Endothelial cell of umbilical vein (primary cell): ENCODE measurements around the gene SYMPK. TPM values are rescaled to one million over a fixed set of nuclear protein-coding genes. Genes with fewer than 3 reads are reported as not detected.
A peak's percentile ranks its signal among the peaks of the same experiment; 100 is the strongest.

Source experiments
- BruUV-seq: library from RNA; stranded (reverse); fragments of 400-500 nt; replicated peaks from 2 replicates; lab custom pipeline; 2021; lab: Mats Ljungman, UMichigan
- CTCF ChIA-PET: fragments of 300-600, 350-600 bp; sonication (Branson Sonifier 250); formaldehyde crosslinking; loops from one replicate; lab custom pipeline; 2021; ENCODE audit warnings: antibody characterized with exemption, inconsistent platforms; lab: Charles Lee
- POLR2A ChIA-PET: fragments of 300-600, 350-600 bp; sonication (Branson Sonifier 250); formaldehyde crosslinking; loops from one replicate; lab custom pipeline; 2021; ENCODE audit warnings: antibody characterized with exemption, inconsistent platforms; lab: Charles Lee
- DNase-seq: peaks from one replicate; pipeline ENCODE4 v3.0.0-alpha.2; 2011; ENCODE audit warnings: low read depth, low spot score
- FAIRE-seq: peaks from 2 replicates; lab custom pipeline; 2011; peaks lifted over from hg19 to GRCh38; lab: Jason Lieb, UNC
- H2AFZ ChIP-seq: 2 replicates; pipeline ENCODE4 v1.6.0; 2012; ENCODE audit warnings: low read depth, low read length, control low read depth, inconsistent platforms
- H3K27ac ChIP-seq: 2 replicates; pipeline ENCODE4 v1.5.1; 2011; ENCODE audit warnings: low read depth, mild to moderate bottlenecking, control low read depth, low read length, moderate library complexity; ENCODE audit not compliant: insufficient read depth
- H3K27me3 ChIP-seq, 2 experiments: 2 replicates each; pipeline versions ENCODE4 v1.6.0 to v1.6.1; 2011; ENCODE audit warnings: low read length in 2 of 2, mixed read lengths in 1 of 2; ENCODE audit not compliant: control insufficient read depth in 2 of 2, insufficient read depth in 2 of 2
- H3K36me3 ChIP-seq, 2 experiments: 2 replicates in 1 of 2; 3 replicates in 1 of 2; pipeline ENCODE4 v1.5.1; 2011; ENCODE audit warnings: low read length in 2 of 2, mild to moderate bottlenecking in 1 of 2, moderate library complexity in 1 of 2; ENCODE audit not compliant: control insufficient read depth in 2 of 2, insufficient read depth in 2 of 2; ENCODE audit errors: extremely low read depth in 1 of 2
- H3K4me1 ChIP-seq: 3 replicates; pipeline ENCODE4 v1.5.1; 2011; ENCODE audit warnings: mild to moderate bottlenecking, low read length; ENCODE audit not compliant: control insufficient read depth, insufficient read depth; ENCODE audit errors: extremely low read depth
- H3K4me2 ChIP-seq: 2 replicates; pipeline ENCODE4 v1.6.1; 2011; ENCODE audit warnings: low read length, control low read depth, mixed read lengths; ENCODE audit not compliant: insufficient read depth
- H3K4me3 ChIP-seq, 3 experiments: fragments of 200-600 bp in 1 of 3; sonication (generic), shearing (Covaris generic) in 1 of 3; replicated peaks in 1 of 3; 2 replicates each; pipeline ENCODE4 v1.5.1; 2011 to 2016; ENCODE audit warnings: control low read depth in 3 of 3, low read length in 3 of 3, mild to moderate bottlenecking in 2 of 3, inconsistent platforms in 1 of 3, low read depth in 1 of 3, moderate library complexity in 1 of 3; ENCODE audit not compliant: insufficient read depth in 1 of 3
- H3K79me2 ChIP-seq: 2 replicates; pipeline ENCODE4 v1.6.0; 2012; ENCODE audit warnings: low read length, inconsistent platforms; ENCODE audit not compliant: control insufficient read depth, insufficient read depth
- H3K9ac ChIP-seq: replicated peaks from 2 replicates; pipeline ENCODE3; 2011; ENCODE audit warnings: low read length, control low read depth; ENCODE audit not compliant: insufficient read depth; ENCODE audit errors: extremely low read depth
- H3K9me1 ChIP-seq: replicated peaks from 3 replicates; pipeline ENCODE4 v1.6.0; 2011; ENCODE audit warnings: mild to moderate bottlenecking, low read length; ENCODE audit not compliant: control insufficient read depth, insufficient read depth; ENCODE audit errors: extremely low read depth
- H3K9me3 ChIP-seq: replicated peaks from 2 replicates; pipeline ENCODE4 v1.5.1; 2012; ENCODE audit warnings: low read length, inconsistent platforms; ENCODE audit not compliant: control insufficient read depth, insufficient read depth
- H4K20me1 ChIP-seq: replicated peaks from 2 replicates; pipeline ENCODE3; 2011; ENCODE audit warnings: mild to moderate bottlenecking, low read length; ENCODE audit not compliant: control insufficient read depth, insufficient read depth; ENCODE audit errors: extremely low read depth
- EZH2 ChIP-seq: IDR thresholded peaks from 2 replicates; pipeline ENCODE4 v1.6.1; 2012; ENCODE audit warnings: borderline replicate concordance, low read depth, mild to moderate bottlenecking, moderate library complexity, low read length, inconsistent platforms; ENCODE audit not compliant: severe bottlenecking
- FOS ChIP-seq: IDR thresholded peaks from 2 replicates; pipeline ENCODE4 v1.6.1; 2011; ENCODE audit warnings: mild to moderate bottlenecking, low read length, moderate library complexity, borderline replicate concordance; ENCODE audit not compliant: insufficient read depth
- GATA2 ChIP-seq: IDR thresholded peaks from 2 replicates; pipeline ENCODE4 v1.7.0; 2011; ENCODE audit warnings: low read depth, mild to moderate bottlenecking, moderate library complexity, mixed read lengths, low read length; ENCODE audit not compliant: insufficient read length, insufficient read depth
- JUN ChIP-seq: IDR thresholded peaks from 2 replicates; pipeline ENCODE4 v1.6.1; 2011; ENCODE audit warnings: borderline replicate concordance, low read depth; ENCODE audit not compliant: insufficient read length, insufficient read depth
- MAX ChIP-seq: IDR thresholded peaks from 2 replicates; pipeline ENCODE4 v1.6.1; 2011; ENCODE audit not compliant: insufficient read depth, insufficient read length
- MYC ChIP-seq: IDR thresholded peaks from one replicate; pipeline ENCODE4 v1.6.1; 2011; ENCODE audit warnings: mild to moderate bottlenecking, low read depth, low read length
- POLR2A ChIP-seq: IDR thresholded peaks from 2 replicates; pipeline ENCODE4 v1.6.1; 2012; ENCODE audit warnings: low read depth, mild to moderate bottlenecking, control low read depth, low read length
- POLR2AphosphoS5 ChIP-seq: IDR thresholded peaks from 2 replicates; pipeline ENCODE4 v1.6.1; 2012; ENCODE audit warnings: low read depth, mild to moderate bottlenecking, control low read depth, low read length, moderate library complexity; ENCODE audit not compliant: insufficient read depth
- dilution Hi-C: fragments of 300-500 bp; cut with MboI; formaldehyde crosslinking; loops from one replicate; pipeline ENCODE4 v1.15.0; 2019; ENCODE audit warnings: low sequenced_read_pairs; ENCODE audit not compliant: extremely low pct_ligation_motif_present
- intact Hi-C: fragments of 100-400 bp; cut with micrococcal nuclease; formaldehyde crosslinking; loops from one replicate; pipeline ENCODE4 v1.10.0; 2022
- polyA plus RNA-seq, 4 experiments: library from polyadenylated mRNA; depleted of rRNA in 3 of 4; stranded (reverse) in 3 of 4; unstranded in 1 of 4; fragments of >200 nt; gene quantifications; 2 replicates each; pipeline versions ENCODE4 v1.2.1 to v1.2.3, GENCODE V29; 2011 to 2012; ENCODE audit warnings: missing spikeins in 1 of 4
- total RNA-seq: library from RNA; stranded (reverse); gene quantifications from 2 replicates; pipeline ENCODE4 v1.2.3, GENCODE V29; 2021
- TF ChIP-seq, protein P1 (sequence below), 2 donors: IDR thresholded peaks; 1 replicate in 1 of 2; 2 replicates in 1 of 2; pipeline ENCODE4 v1.5.1; 2011; ENCODE audit warnings: low read length in 2 of 2, mild to moderate bottlenecking in 2 of 2, moderate library complexity in 2 of 2, control low read depth in 1 of 2, inconsistent platforms in 1 of 2, low read depth in 1 of 2; ENCODE audit not compliant: insufficient read depth in 1 of 2; ENCODE audit errors: extremely low read depth in 1 of 2

SYMPK gene
- total and polyA plus RNA-seq, 2 donors (not counting 3 experiments of a cell fraction or from before 2014, with no cell fraction given): 89.8 to 95.7 TPM

- peaks cover 3% of the 10 kb centered on the region for H3K79me2 ChIP-seq
- H3K4me2 ChIP-seq: peak overlapping the region; percentile 66
- no peaks in the 10 kb centered on the region for H3K27me3 ChIP-seq
- H2AFZ ChIP-seq: no peak overlapping the region
- no TSS peak for BruUV-seq
- no peaks in the 10 kb centered on the region for H4K20me1 ChIP-seq
- ChIA-PET POLR2A (no interaction called here), CTCF (interaction anchor here (1.1 to 3.3 kb wide), 4 partner anchors 21 to 131 kb away, joined by 3 to 21 read pairs (median 6); partner anchors contain the start of genes FOXA3 and SYMPK)
- peak overlapping the region; percentile 81 for H3K9ac ChIP-seq
- no peaks in the 10 kb centered on the region for H3K9me3 ChIP-seq
- no peak for TF ChIP-seq MYC
- no peak for TF ChIP-seq POLR2AphosphoS5
- no peak for TF ChIP-seq EZH2
- TF ChIP-seq FOS: no peak
- no peak for TF ChIP-seq JUN
- no peak for TF ChIP-seq GATA2
- no peak for TF ChIP-seq MAX
- TF ChIP-seq POLR2A: no peak
- TF ChIP-seq, protein P1, sequence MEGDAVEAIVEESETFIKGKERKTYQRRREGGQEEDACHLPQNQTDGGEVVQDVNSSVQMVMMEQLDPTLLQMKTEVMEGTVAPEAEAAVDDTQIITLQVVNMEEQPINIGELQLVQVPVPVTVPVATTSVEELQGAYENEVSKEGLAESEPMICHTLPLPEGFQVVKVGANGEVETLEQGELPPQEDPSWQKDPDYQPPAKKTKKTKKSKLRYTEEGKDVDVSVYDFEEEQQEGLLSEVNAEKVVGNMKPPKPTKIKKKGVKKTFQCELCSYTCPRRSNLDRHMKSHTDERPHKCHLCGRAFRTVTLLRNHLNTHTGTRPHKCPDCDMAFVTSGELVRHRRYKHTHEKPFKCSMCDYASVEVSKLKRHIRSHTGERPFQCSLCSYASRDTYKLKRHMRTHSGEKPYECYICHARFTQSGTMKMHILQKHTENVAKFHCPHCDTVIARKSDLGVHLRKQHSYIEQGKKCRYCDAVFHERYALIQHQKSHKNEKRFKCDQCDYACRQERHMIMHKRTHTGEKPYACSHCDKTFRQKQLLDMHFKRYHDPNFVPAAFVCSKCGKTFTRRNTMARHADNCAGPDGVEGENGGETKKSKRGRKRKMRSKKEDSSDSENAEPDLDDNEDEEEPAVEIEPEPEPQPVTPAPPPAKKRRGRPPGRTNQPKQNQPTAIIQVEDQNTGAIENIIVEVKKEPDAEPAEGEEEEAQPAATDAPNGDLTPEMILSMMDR (IDR thresholded peaks at IDR 0.05; ENCODE audit: extremely low read depth in 1 of 2, insufficient read depth in 1 of 2, low read depth in 1 of 2, low read length in 2 of 2): no peak
- no peaks in the 10 kb centered on the region for H3K36me3 ChIP-seq
- dilution Hi-C loops (no loop called here), intact Hi-C loops (no loop called here)
- no peak for DNase-seq
- no peak overlapping the region for H3K27ac ChIP-seq
- no peak for FAIRE-seq
- H3K9me1 ChIP-seq: no peaks in the 10 kb centered on the region
- peaks cover 10% of the 10 kb centered on the region for H3K4me1 ChIP-seq
- peak overlapping the region; percentile 32 to 94 (median 57) for H3K4me3 ChIP-seq
Observed at GRCh38 chr19:45884682-45885555, 22.0 kb upstream of the SYMPK start.
